T-cell (primary cell): Measurements from ENCODE around the gene RYR2. TPM values are rescaled to one million over a fixed set of nuclear protein-coding genes. Genes with fewer than 3 reads are reported as not detected.

ENCODE experiments used
- ATAC-seq, 4 experiments: fragments of 200-7000 bp in 3 of 4; fragments of 150-1000 bp in 1 of 4; cut with Tn5 transposase; replicated peaks in 1 of 4; 1 replicate in 3 of 4; 2 replicates in 1 of 4; pipeline ENCODE4 v1.10.0; 2021; ENCODE audit warnings: moderate library complexity in 3 of 4, mild to moderate bottlenecking in 2 of 4, moderate number of reproducible peaks in 1 of 4
- CTCF ChIA-PET, 2 donors: fragments of 300-600 bp; sonication (Branson Sonifier 250); formaldehyde crosslinking; loops; one replicate each; lab custom pipeline; 2022; ENCODE audit warnings: antibody characterized with exemption in 2 of 2; lab: Charles Lee
- POLR2A ChIA-PET, 2 donors: fragments of 300-600 bp; sonication (Branson Sonifier 250); formaldehyde crosslinking; loops; one replicate each; lab custom pipeline; 2022; ENCODE audit warnings: antibody characterized with exemption in 2 of 2; lab: Charles Lee
- DNase-seq, 35 experiments: peaks; one replicate each; pipeline versions ENCODE4 v3.0.0 to v3.0.0-alpha.2; 2013 to 2023
- H3K27ac ChIP-seq: one replicate; pipeline ENCODE4 v1.5.1; 2013; ENCODE audit warnings: low read length
- H3K27me3 ChIP-seq, 2 experiments: replicated peaks in 1 of 2; 1 replicate in 1 of 2; 2 replicates in 1 of 2; pipeline versions ENCODE4 v1.6.1 to v1.7.0; 2013; ENCODE audit warnings: low read length in 1 of 2, mixed read lengths in 1 of 2; ENCODE audit not compliant: control insufficient read depth in 2 of 2, insufficient read depth in 2 of 2; ENCODE audit errors: extremely low read depth in 1 of 2
- H3K36me3 ChIP-seq, 2 donors: 1 replicate in 1 of 2; 2 replicates in 1 of 2; pipeline versions ENCODE4 v1.6.1 to v1.7.0; 2013; ENCODE audit warnings: low read length in 1 of 2; ENCODE audit not compliant: control insufficient read depth in 2 of 2, insufficient read depth in 1 of 2; ENCODE audit errors: extremely low read depth in 1 of 2
- H3K4me1 ChIP-seq, 2 experiments: 1 replicate in 1 of 2; 2 replicates in 1 of 2; pipeline versions ENCODE4 v1.6.1 to v1.7.0; 2013; ENCODE audit warnings: low read length in 2 of 2, mixed read lengths in 1 of 2; ENCODE audit not compliant: insufficient read depth in 2 of 2, control insufficient read depth in 1 of 2; ENCODE audit errors: extremely low read depth in 1 of 2
- H3K4me3 ChIP-seq, 2 donors: 1 replicate in 1 of 2; 2 replicates in 1 of 2; pipeline versions ENCODE4 v1.5.1 to v1.7.0; 2013; ENCODE audit warnings: mild to moderate bottlenecking in 2 of 2, low read length in 1 of 2, moderate library complexity in 1 of 2; ENCODE audit not compliant: control insufficient read depth in 1 of 2; ENCODE audit errors: extremely low read depth in 1 of 2
- H3K9me3 ChIP-seq: 2 replicates; pipeline ENCODE4 v1.7.0; 2013
- H3K27ac Mint-ChIP-seq, 2 donors: one replicate each; pipeline ENCODE4 v1.8.0; 2020 to 2021; ENCODE audit warnings: mild to moderate bottlenecking in 2 of 2, mixed read lengths in 2 of 2
- H3K27me3 Mint-ChIP-seq, 2 donors: one replicate each; pipeline ENCODE4 v1.8.0; 2021 to 2022; ENCODE audit warnings: mixed read lengths in 2 of 2
- H3K36me3 Mint-ChIP-seq: one replicate; pipeline ENCODE4 v1.8.0; 2021; ENCODE audit warnings: mixed read lengths
- H3K4me1 Mint-ChIP-seq, 3 donors: one replicate each; pipeline ENCODE4 v1.8.0; 2020 to 2022; ENCODE audit warnings: mixed read lengths in 3 of 3, mild to moderate bottlenecking in 1 of 3
- H3K4me3 Mint-ChIP-seq, 3 donors: one replicate each; pipeline ENCODE4 v1.8.0; 2020 to 2022; ENCODE audit warnings: mild to moderate bottlenecking in 3 of 3, mixed read lengths in 3 of 3, moderate library complexity in 3 of 3
- H3K9me3 Mint-ChIP-seq, 3 donors: one replicate each; pipeline ENCODE4 v1.8.0; 2020 to 2022; ENCODE audit warnings: mixed read lengths in 3 of 3
- WGBS: methylation state at CpG from one replicate; pipeline ENCODE4 v1.1.5; 2013; ENCODE audit warnings: missing lambda C conversion rate; ENCODE audit not compliant: insufficient coverage; 5-methylcytosine and 5-hydroxymethylcytosine counted together
- total RNA-seq, 35 experiments: library from RNA in 6 of 35; stranded (reverse) in 6 of 35; fragments of 120-200 nt in 1 of 35; gene quantifications; one replicate each; pipeline versions ENCODE4 v1.2.1 to v1.2.4 and lab custom pipeline; 2013 to 2026

Gene RYR2
- total RNA-seq, 5 donors from 2014 or later (not counting 1 experiment from before 2014, with no cell fraction given), result 0.07 to 0.33 (median 0.18) TPM; not detected in 1

DNA sequence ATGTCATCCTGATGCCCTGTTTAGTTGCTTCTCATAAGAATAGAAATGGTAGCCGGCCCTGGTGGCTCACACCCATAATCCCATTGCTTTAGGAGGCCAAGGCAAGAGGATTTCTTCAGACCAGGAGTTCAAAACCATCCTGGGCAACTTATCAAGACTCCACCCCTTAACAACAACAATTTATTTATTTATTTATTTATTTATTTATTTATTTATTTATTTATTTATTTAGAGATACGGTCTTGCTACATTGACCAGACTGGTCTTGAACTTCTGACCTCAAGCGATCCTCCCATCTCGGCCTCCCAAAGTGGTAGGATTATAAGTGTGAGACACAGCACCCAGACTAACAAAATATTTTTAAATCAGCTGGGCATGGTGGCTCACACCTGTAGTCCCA is 41.8 kb upstream of the RYR2 start:
- POLR2A ChIA-PET, result interaction anchor here in 1 of 2 donors (0.6 kb wide), 1 partner anchor 298 kb away, joined by 3 read pairs; no protein-coding TSS in a partner anchor
- H3K9me3 Mint-ChIP-seq, result no peaks in the 10 kb centered on the region
- peaks cover 6 to 7% of the 10 kb centered on the region in 2 donors for H3K27me3 Mint-ChIP-seq
- no peak overlapping the region for H3K4me3 Mint-ChIP-seq
- CTCF ChIA-PET, result no interaction called here
- Histone ChIP-seq H3K4me1 (no peaks in the 10 kb centered on the region), H3K27me3 (peaks cover 0 to 3% of the 10 kb centered on the region in 2 experiments), H3K36me3 (no peaks in the 10 kb centered on the region), H3K27ac (no peak overlapping the region), H3K9me3 (no peaks in the 10 kb centered on the region), H3K4me3 (no peak overlapping the region)
- DNase-seq (no peak), ATAC-seq (no peak)
- WGBS, result no CpG with 5 or more reads among the region's 4 CpGs
- H3K27ac Mint-ChIP-seq, result no peak overlapping the region
- H3K36me3 Mint-ChIP-seq, result no peaks in the 10 kb centered on the region
- no peaks in the 10 kb centered on the region for H3K4me1 Mint-ChIP-seq

DNA sequence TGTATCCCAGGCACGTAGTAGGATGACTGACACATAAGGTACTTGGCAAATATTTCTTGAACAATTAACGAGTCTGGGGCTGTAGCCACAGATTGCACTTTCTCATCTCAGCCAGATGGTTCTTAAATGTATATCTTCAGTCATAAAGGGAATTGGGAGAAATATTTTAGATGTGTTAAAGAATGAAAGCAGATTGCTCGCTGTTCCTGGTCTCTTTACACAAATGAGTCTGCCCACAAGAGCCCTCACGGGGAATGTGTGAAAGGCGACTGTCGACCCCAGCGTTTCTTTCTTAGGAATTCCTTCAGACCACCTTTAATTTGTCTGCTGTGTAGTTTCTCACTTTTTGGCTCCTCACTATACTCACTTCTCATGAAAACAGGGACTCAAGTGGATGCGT is 38.5 kb upstream of the RYR2 start:
- POLR2A ChIA-PET, result no interaction called here
- Histone ChIP-seq H3K4me1 (no peaks in the 10 kb centered on the region), H3K4me3 (no peak overlapping the region), H3K9me3 (no peaks in the 10 kb centered on the region), H3K36me3 (no peaks in the 10 kb centered on the region), H3K27ac (no peak overlapping the region), H3K27me3 (peaks cover 0 to 3% of the 10 kb centered on the region in 2 experiments)
- Mint-ChIP-seq H3K4me3 (no peak overlapping the region), H3K27ac (no peak overlapping the region), H3K9me3 (no peaks in the 10 kb centered on the region), H3K36me3 (no peaks in the 10 kb centered on the region), H3K4me1 (no peaks in the 10 kb centered on the region), H3K27me3 (peaks cover 2 to 9% of the 10 kb centered on the region in 2 donors)
- ATAC-seq, result no peak
- no peak for DNase-seq
- CTCF ChIA-PET, result no interaction called here
- WGBS, result 96% methylated on average over 4 of the region's 8 CpGs

DNA sequence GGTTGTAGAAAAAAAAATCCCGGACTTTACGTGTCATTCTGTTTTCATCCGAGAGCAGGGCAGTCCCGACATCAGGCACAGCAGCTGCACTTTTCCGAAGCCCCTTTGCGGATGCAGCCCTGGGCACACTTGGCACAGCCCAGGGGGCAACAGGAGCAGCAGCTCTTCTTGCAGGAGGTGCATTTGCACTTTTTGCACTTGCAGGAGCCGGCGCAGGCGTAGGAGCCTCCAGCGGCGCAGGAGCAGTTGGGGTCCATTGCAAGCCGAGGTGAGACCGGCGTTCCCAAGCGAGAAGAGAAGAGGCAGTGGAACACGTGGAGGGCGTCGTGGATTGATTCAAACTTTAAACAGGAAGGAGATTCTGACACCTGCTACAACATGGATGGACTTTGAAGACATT is 37.9 kb upstream of the RYR2 start, which contains the start of gene MT1HL1:
Gene MT1HL1, minus strand, starts transcription at position 326 of the 400 bp plus-strand sequence. Its CDS starts 69 bp downstream, at position 257.
- no peak within 1 kb of the TSS for H3K27ac ChIP-seq
- Mint-ChIP-seq H3K36me3 (no peaks in the 10 kb centered on the region), H3K4me3 (no peak within 1 kb of the TSS), H3K27ac (no peak within 1 kb of the TSS), H3K4me1 (no peaks in the 10 kb centered on the region), H3K27me3 (peaks cover 2 to 11% of the 10 kb centered on the region in 2 donors), H3K9me3 (peaks cover 0 to under 1% (median 0%) of the 10 kb centered on the region in 3 donors)
- H3K4me3 ChIP-seq, result no peak within 1 kb of the TSS
- no peaks in the 10 kb centered on the region for H3K9me3 ChIP-seq
- H3K27me3 ChIP-seq, result peaks cover 0 to 3% of the 10 kb centered on the region in 2 experiments
- no peaks in the 10 kb centered on the region for H3K4me1 ChIP-seq
- DNase-seq (no peak), ATAC-seq (no peak)
- CTCF ChIA-PET, result no interaction called here
- WGBS, result 93% methylated on average over 17 of the region's 18 CpGs
- POLR2A ChIA-PET, result no interaction called here
- no peaks in the 10 kb centered on the region for H3K36me3 ChIP-seq

DNA sequence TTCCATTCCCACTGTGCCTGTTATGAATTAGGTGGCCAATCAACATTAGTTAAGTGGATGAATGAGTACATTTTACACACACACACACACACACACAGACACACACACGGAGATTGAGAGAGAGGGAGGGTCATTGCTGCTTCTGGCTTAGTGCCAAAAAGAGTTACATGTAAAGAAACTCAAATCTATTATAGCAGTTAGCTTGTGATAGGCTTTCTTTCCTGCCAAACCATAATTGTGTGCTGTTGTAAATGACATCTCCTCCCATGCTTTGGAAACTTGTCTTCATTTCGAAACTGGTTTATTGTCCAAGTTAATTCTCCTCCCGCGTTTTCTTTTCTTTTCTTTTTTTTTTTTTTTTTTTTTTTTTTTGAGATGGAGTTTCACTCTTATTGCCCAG is 36.3 kb upstream of the RYR2 start:
- Mint-ChIP-seq H3K9me3 (peaks cover 0 to 3% (median 0%) of the 10 kb centered on the region in 3 donors), H3K4me1 (no peaks in the 10 kb centered on the region), H3K4me3 (no peak overlapping the region), H3K27ac (no peak overlapping the region), H3K36me3 (no peaks in the 10 kb centered on the region), H3K27me3 (peaks cover 6 to 15% of the 10 kb centered on the region in 2 donors)
- DNase-seq (no peak), ATAC-seq (no peak)
- Histone ChIP-seq H3K27me3 (peaks cover 0 to 3% of the 10 kb centered on the region in 2 experiments), H3K4me3 (no peak overlapping the region), H3K9me3 (no peaks in the 10 kb centered on the region), H3K4me1 (no peaks in the 10 kb centered on the region), H3K27ac (no peak overlapping the region), H3K36me3 (no peaks in the 10 kb centered on the region)
- no CpG with 5 or more reads among the region's 4 CpGs for WGBS
- CTCF ChIA-PET, result no interaction called here
- POLR2A ChIA-PET, result no interaction called here

DNA sequence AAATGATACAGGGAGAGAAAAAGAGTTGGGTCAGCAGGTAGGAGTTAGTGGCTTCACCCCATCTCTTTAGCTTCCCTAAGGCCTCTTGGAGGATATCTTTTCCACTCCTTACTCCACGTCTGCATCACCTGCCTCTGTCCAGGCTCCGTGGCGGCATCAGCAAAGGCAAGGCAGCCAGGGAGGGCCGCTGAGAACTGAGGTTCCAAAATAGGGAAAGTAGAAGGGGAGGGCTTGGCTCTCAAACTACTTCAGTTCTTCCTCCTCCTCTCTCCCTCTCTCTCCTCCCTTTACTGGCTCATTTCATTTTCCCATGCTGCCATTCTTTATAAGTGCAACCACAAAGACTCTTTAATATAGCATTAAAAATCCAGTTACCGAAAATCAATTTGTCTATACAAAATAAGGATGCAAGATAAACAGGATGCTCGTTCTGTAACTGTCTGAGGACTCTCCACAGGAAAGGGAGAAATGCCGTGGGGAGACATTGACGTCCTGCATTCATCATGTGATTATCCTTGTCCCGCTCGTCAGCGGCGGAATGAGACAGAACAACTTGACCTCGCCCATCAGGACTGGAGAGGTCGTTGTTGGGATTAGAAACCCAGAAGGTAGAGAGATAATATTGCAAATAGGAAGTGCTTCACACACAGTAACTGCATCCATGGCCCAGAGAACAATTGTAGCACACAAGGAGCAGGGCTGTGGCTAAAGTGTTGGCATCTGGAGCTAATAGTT is 34.7 kb upstream of the RYR2 start:
- no peak overlapping the region for H3K27ac Mint-ChIP-seq
- ChIA-PET POLR2A (no interaction called here), CTCF (interaction anchor here in 1 of 2 donors (0.7 kb wide), 1 partner anchor 434 kb away, joined by 3 read pairs; no protein-coding TSS in a partner anchor)
- H3K4me1 ChIP-seq, result no peaks in the 10 kb centered on the region
- ATAC-seq, result no peak
- H3K4me3 ChIP-seq, result no peak overlapping the region
- no peaks in the 10 kb centered on the region for H3K27me3 ChIP-seq
- H3K36me3 Mint-ChIP-seq, result no peaks in the 10 kb centered on the region
- no peak for DNase-seq
- 56% methylated on average over 3 of the region's 14 CpGs for WGBS
- no peak overlapping the region for H3K4me3 Mint-ChIP-seq
- no peaks in the 10 kb centered on the region for H3K4me1 Mint-ChIP-seq
- H3K27ac ChIP-seq, result no peak overlapping the region
- peaks cover 6 to 17% of the 10 kb centered on the region in 2 donors for H3K27me3 Mint-ChIP-seq
- H3K9me3 ChIP-seq, result no peaks in the 10 kb centered on the region
- no peaks in the 10 kb centered on the region for H3K36me3 ChIP-seq
- peaks cover 0 to 3% (median 0%) of the 10 kb centered on the region in 3 donors for H3K9me3 Mint-ChIP-seq

DNA sequence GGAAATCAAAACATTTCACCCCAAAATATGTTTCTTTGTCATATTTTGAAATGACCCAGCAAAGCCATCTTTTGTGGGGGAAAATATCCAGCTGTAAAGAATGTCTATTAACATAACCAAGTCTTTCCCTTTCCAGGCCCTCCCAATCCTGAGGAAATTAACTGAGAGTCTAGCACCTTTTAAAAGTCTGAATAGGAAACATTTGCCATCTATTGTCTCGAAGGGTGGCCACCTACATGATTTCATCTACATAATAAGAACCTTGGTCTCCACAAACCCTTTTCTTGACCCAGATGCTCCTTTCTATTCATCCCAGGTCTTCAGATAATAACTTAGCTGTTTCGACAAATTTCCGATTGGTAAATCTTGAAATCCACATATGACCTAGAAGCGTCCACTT is 32.4 kb upstream of the RYR2 start:
- H3K27ac Mint-ChIP-seq, result no peak overlapping the region
- CTCF ChIA-PET, result interaction anchor here in 1 of 2 donors (0.5 kb wide), 1 partner anchor 904 kb away, joined by 4 read pairs; no protein-coding TSS in a partner anchor

More for the DNA sequence above, 32.4 kb upstream of the RYR2 start:
- Histone ChIP-seq H3K27ac (no peak overlapping the region), H3K4me1 (no peaks in the 10 kb centered on the region), H3K9me3 (no peaks in the 10 kb centered on the region), H3K36me3 (no peaks in the 10 kb centered on the region), H3K4me3 (no peak overlapping the region), H3K27me3 (no peaks in the 10 kb centered on the region)
- no peak for ATAC-seq
- H3K4me3 Mint-ChIP-seq, result no peak overlapping the region
- WGBS, result 56% methylated on average over 1 of the region's 4 CpGs
- DNase-seq, result no peak
- POLR2A ChIA-PET, result interaction anchor here in 1 of 2 donors (0.6 kb wide), 1 partner anchor 334 kb away, joined by 5 read pairs; no protein-coding TSS in a partner anchor
- no peaks in the 10 kb centered on the region for H3K36me3 Mint-ChIP-seq
- no peaks in the 10 kb centered on the region for H3K4me1 Mint-ChIP-seq
- H3K27me3 Mint-ChIP-seq, result peaks cover 6 to 16% of the 10 kb centered on the region in 2 donors
- H3K9me3 Mint-ChIP-seq, result peaks cover 0 to 3% (median 0%) of the 10 kb centered on the region in 3 donors
